Ishikawa (cell line): ENCODE results near the gene OR7A17.

ENCODE experiments used
- CREB1 ChIP-seq: IDR thresholded peaks from 2 replicates; pipeline ENCODE4 v1.6.1; 2012; ENCODE audit warnings: low read depth
- EP300 ChIP-seq: IDR thresholded peaks from 2 replicates; pipeline ENCODE4 v1.6.1; 2012; ENCODE audit warnings: borderline replicate concordance
- FOXM1 ChIP-seq: IDR thresholded peaks from 2 replicates; pipeline ENCODE4 v1.6.1; 2012; ENCODE audit warnings: low read depth, borderline replicate concordance
- MAX ChIP-seq: IDR thresholded peaks from 2 replicates; pipeline ENCODE4 v1.6.1; 2012
- RAD21 ChIP-seq: IDR thresholded peaks from 2 replicates; pipeline ENCODE4 v1.6.1; 2012; ENCODE audit warnings: low read depth
- REST ChIP-seq: IDR thresholded peaks from 2 replicates; pipeline ENCODE4 v1.6.1; 2012; ENCODE audit warnings: low read depth, mild to moderate bottlenecking
- TAF1 ChIP-seq: IDR thresholded peaks from 2 replicates; pipeline ENCODE4 v1.6.1; 2012; ENCODE audit warnings: low read depth, mild to moderate bottlenecking
- TCF12 ChIP-seq: IDR thresholded peaks from 2 replicates; pipeline ENCODE4 v1.6.1; 2012; ENCODE audit warnings: low read depth
- USF1 ChIP-seq: IDR thresholded peaks from 2 replicates; pipeline ENCODE4 v1.6.1; 2012
- YY1 ChIP-seq: IDR thresholded peaks from 2 replicates; pipeline ENCODE4 v1.6.1; 2012; ENCODE audit warnings: low read depth
- ZBTB7A ChIP-seq: IDR thresholded peaks from 2 replicates; pipeline ENCODE4 v1.6.1; 2012; ENCODE audit warnings: low read depth

GRCh38 chr19:14830702-14831101 is 55.2 kb downstream of the OR7A17 start:
- no peak for TF ChIP-seq RAD21
- no peak for TF ChIP-seq YY1
- no peak for TF ChIP-seq EP300
- no peak for TF ChIP-seq ZBTB7A
- no peak for TF ChIP-seq FOXM1
- TF ChIP-seq CREB1: no peak
- no peak for TF ChIP-seq REST
- TF ChIP-seq TCF12: no peak
- TF ChIP-seq MAX: no peak
- no peak for TF ChIP-seq TAF1
- no peak for TF ChIP-seq USF1
